ENCODE data around the gene RAB36. TPM values are rescaled to one million over a fixed set of nuclear protein-coding genes. Genes with fewer than 3 reads are reported as not detected.

RAB36 gene
- total and polyA plus RNA-seq, 2 donors (not counting 1 experiment from before 2014, with no cell fraction given), result 1.1 to 3.3 TPM

DNA sequence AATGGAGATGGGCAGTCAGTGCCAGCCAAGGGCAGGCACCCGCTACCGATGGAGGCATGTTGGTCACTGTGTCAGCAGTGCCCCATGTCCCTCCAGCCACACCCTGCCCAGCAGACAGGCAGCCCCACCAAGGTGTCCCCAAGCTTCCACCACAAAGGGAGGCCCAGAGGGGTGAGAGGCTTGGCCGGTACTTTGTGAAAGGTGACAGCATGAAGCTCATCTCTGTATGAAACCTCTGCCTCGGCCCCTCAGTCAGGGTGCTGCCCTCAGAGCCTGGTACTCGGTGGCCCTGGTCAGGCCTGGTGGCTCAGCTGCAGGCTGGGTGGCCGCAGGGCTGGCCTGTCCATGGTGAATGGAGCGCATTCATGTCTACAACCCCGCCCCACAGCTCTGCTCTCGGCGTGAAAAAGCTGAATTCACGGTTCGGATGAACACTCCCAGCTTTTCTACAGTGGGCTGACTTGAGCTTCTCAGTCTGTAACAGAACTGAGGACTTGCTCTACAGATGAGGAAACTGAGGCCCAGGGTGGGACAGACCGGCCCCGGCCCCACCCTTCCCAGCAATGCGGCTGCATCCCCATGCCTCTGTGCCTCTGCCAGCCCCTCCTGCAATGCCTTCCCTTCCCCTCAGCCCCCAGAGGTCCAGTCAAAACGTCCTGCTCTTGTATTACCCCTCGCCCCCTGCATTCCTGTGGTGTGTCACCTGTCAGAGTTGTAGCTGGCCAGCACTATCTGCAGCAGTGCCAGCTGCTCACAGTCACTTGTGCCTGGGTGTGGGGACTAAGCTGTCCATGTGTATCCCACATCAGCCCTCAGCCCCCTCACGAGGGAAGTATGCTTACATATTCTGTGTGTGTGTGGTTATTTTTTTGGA is 31.2 kb upstream of the RAB36 start:
- intact Hi-C loops (cut with micrococcal nuclease), result no loop called here
- Histone ChIP-seq H3K27me3 (replicated peaks in 1 of 4; ENCODE audit: control extremely low read depth in 1 of 4, control insufficient read depth in 3 of 4, insufficient read depth in 4 of 4, low read length in 3 of 4) (no peaks in the 10 kb centered on the region), H3K9me3 (ENCODE audit: control extremely low read depth in 1 of 3, control insufficient read depth in 2 of 3, insufficient read depth in 1 of 3, low read length in 2 of 3) (no peaks in the 10 kb centered on the region), H3K4me3 (ENCODE audit: control extremely low read depth in 1 of 5, extremely low read depth in 1 of 5, insufficient read depth in 1 of 5, low read depth in 2 of 5, low read length in 4 of 5) (no peak overlapping the region), H2AFZ (ENCODE audit: insufficient read depth, low read depth, low read length, poor library complexity, severe bottlenecking) (no peak overlapping the region), H3K4me1 (ENCODE audit: control insufficient read depth in 2 of 2, insufficient read depth in 2 of 2, low read length in 2 of 2) (peaks cover 0 to 2% of the 10 kb centered on the region in 2 donors), H3K36me3 (replicated peaks in 1 of 2; ENCODE audit: control extremely low read depth in 1 of 2, control insufficient read depth in 1 of 2, extremely low read depth in 1 of 2, insufficient read depth in 2 of 2, low read length in 1 of 2) (no peaks in the 10 kb centered on the region), H4K20me1 (ENCODE audit: control insufficient read depth, insufficient read depth, low read length, poor library complexity, severe bottlenecking) (no peaks in the 10 kb centered on the region), H3K9ac (ENCODE audit: low read length) (no peak overlapping the region), H3K4me2 (replicated peaks; ENCODE audit: low read depth, low read length, poor library complexity, severe bottlenecking) (no peak overlapping the region), H3K79me2 (ENCODE audit: control insufficient read depth, insufficient read depth, low read length) (no peaks in the 10 kb centered on the region), H3K27ac (ENCODE audit: low read length in 2 of 2) (no peak overlapping the region)
- no peak overlapping the region for H3K27ac Mint-ChIP-seq
- no peaks in the 10 kb centered on the region for H3K9me3 Mint-ChIP-seq (ENCODE audit: insufficient read depth)
- DNase-seq (no peak), ATAC-seq (ENCODE audit: low read depth) (no peak)
- POLR2A ChIA-PET, result interaction anchor here (0.6 kb wide), 1 partner anchor 1107 kb away, joined by 4 read pairs; no protein-coding TSS in a partner anchor
- WGBS (ENCODE audit: insufficient coverage), result 92% methylated on average over 17 of the region's 18 CpGs
- H3K27me3 Mint-ChIP-seq, result no peaks in the 10 kb centered on the region
- TF ChIP-seq, protein P1, sequence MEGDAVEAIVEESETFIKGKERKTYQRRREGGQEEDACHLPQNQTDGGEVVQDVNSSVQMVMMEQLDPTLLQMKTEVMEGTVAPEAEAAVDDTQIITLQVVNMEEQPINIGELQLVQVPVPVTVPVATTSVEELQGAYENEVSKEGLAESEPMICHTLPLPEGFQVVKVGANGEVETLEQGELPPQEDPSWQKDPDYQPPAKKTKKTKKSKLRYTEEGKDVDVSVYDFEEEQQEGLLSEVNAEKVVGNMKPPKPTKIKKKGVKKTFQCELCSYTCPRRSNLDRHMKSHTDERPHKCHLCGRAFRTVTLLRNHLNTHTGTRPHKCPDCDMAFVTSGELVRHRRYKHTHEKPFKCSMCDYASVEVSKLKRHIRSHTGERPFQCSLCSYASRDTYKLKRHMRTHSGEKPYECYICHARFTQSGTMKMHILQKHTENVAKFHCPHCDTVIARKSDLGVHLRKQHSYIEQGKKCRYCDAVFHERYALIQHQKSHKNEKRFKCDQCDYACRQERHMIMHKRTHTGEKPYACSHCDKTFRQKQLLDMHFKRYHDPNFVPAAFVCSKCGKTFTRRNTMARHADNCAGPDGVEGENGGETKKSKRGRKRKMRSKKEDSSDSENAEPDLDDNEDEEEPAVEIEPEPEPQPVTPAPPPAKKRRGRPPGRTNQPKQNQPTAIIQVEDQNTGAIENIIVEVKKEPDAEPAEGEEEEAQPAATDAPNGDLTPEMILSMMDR (IDR thresholded peaks at IDR 0.05), result no peak
- no peak for TF ChIP-seq EZH2 (IDR thresholded peaks at IDR 0.05; ENCODE audit: borderline replicate concordance, insufficient read depth, low read depth, low read length, poor library complexity, severe bottlenecking)
- H3K4me1 Mint-ChIP-seq, result peaks cover 5% of the 10 kb centered on the region
- no peak overlapping the region for H3K4me3 Mint-ChIP-seq
- CTCF ChIA-PET, result interaction anchor here (1.0 to 2.5 kb wide), 2 partner anchors 14 to 154 kb away, joined by 3 to 10 read pairs; no protein-coding TSS in a partner anchor

- no peaks in the 10 kb centered on the region for H3K36me3 ChIP-seq (replicated peaks in 1 of 2; ENCODE audit: control extremely low read depth in 1 of 2, control insufficient read depth in 1 of 2, extremely low read depth in 1 of 2, insufficient read depth in 2 of 2, low read length in 1 of 2)
- no peak overlapping the region for H3K27ac ChIP-seq (ENCODE audit: low read length in 2 of 2)
- no peaks in the 10 kb centered on the region for H3K79me2 ChIP-seq (ENCODE audit: control insufficient read depth, insufficient read depth, low read length)
- DNase-seq (no peak), ATAC-seq (ENCODE audit: low read depth) (no peak)
- no peak overlapping the region for H3K9ac ChIP-seq (ENCODE audit: low read length)
- no peak overlapping the region for H3K4me3 ChIP-seq (ENCODE audit: control extremely low read depth in 1 of 5, extremely low read depth in 1 of 5, insufficient read depth in 1 of 5, low read depth in 2 of 5, low read length in 4 of 5)
- intact Hi-C loops (cut with micrococcal nuclease), result no loop called here
- Mint-ChIP-seq H3K27me3 (no peaks in the 10 kb centered on the region), H3K4me1 (peaks cover 9% of the 10 kb centered on the region), H3K9me3 (ENCODE audit: insufficient read depth) (no peaks in the 10 kb centered on the region), H3K4me3 (no peak overlapping the region), H3K27ac (no peak overlapping the region)
- CTCF ChIA-PET, result interaction anchor here (1.0 kb wide), 1 partner anchor 13 kb away, joined by 3 read pairs; no protein-coding TSS in a partner anchor
- H3K4me2 ChIP-seq (replicated peaks; ENCODE audit: low read depth, low read length, poor library complexity, severe bottlenecking), result no peak overlapping the region
- POLR2A ChIA-PET, result no interaction called here
- H2AFZ ChIP-seq (ENCODE audit: insufficient read depth, low read depth, low read length, poor library complexity, severe bottlenecking), result no peak overlapping the region
- H4K20me1 ChIP-seq (ENCODE audit: control insufficient read depth, insufficient read depth, low read length, poor library complexity, severe bottlenecking), result no peaks in the 10 kb centered on the region
- TF ChIP-seq EZH2 (IDR thresholded peaks at IDR 0.05; ENCODE audit: borderline replicate concordance, insufficient read depth, low read depth, low read length, poor library complexity, severe bottlenecking), result no peak
- TF ChIP-seq, protein P1 (IDR thresholded peaks at IDR 0.05), result no peak
- no peaks in the 10 kb centered on the region for H3K9me3 ChIP-seq (ENCODE audit: control extremely low read depth in 1 of 3, control insufficient read depth in 2 of 3, insufficient read depth in 1 of 3, low read length in 2 of 3)
- peaks cover 5 to 8% of the 10 kb centered on the region in 2 donors for H3K4me1 ChIP-seq (ENCODE audit: control insufficient read depth in 2 of 2, insufficient read depth in 2 of 2, low read length in 2 of 2)
- no CpG with 5 or more reads among the region's 2 CpGs for WGBS (ENCODE audit: insufficient coverage)
- H3K27me3 ChIP-seq (replicated peaks in 1 of 4; ENCODE audit: control extremely low read depth in 1 of 4, control insufficient read depth in 3 of 4, insufficient read depth in 4 of 4, low read length in 3 of 4), result no peaks in the 10 kb centered on the region
Measured at GRCh38 chr22:23114721-23115020, 30.6 kb upstream of the RAB36 start.

Measured in B cell (primary cell).